ENCODE data around the gene TMEM255B.
"Not testable (repeated sequence)": the region's sequence is repeated elsewhere in the genome, so short reads cannot be mapped to it uniquely, and the experiment has no call there.

The TMEM255B gene

DNA sequence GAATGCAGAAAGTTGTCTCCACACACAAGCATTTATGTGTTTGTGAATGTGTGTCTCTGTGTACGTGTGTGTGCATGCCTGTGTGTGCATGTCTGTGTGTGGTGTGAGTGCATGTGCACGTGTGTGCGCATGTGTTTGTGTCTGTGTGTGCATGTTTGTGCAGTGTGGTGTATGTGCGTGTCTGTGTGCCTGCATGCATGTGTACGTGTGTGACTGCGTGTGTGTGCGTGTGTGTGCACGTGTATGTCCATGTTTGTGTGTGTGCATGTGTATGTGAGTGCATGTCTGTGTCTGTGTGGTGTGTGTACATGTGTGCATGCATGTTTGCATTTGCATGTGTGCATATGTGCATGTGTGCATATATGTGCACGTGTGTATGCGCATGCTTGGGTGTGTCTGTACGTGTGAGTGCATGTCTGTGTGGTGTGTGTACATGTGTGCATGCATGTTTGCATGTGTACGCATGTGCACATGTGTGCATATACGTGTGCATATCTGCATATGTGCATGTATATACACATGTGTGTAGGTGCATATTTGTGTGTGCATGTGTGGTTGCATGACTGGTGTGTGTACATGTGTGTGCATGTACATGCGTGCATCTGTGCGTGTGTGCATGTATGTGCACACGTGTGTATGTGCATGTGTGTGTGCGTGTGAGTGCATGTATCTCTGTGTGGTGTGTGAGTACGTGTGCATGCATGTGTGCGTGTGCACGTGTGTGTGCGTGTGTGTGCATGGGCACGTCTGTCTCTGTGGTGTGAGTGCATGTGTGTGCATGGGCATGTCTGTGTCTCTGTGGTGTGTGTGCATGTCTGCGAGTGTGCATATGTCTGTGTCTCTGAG, 8.2 kb upstream of the TMEM255B start:
- no peak for DNase-seq

DNA sequence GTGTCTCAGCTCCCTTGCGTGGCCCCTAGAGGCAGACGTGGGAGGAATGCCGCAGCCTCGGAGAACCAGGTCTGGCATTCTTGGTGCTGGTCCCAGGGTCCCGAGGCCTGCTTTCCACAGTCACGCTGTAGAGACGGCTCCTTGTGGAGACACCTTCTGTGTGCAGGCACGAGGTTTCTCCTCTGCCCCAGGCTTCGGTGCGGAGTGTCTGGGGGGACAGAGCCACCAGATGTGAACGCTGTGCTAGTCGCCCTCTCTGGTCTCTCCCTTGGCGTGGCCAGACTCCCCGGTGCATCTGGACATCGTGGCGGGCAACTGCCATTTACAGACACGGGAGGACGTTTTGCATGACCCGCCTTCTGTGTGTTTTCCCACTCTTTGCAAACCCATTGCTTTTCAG, 7.5 kb upstream of the TMEM255B start:
- DNase-seq, result no peak

DNA sequence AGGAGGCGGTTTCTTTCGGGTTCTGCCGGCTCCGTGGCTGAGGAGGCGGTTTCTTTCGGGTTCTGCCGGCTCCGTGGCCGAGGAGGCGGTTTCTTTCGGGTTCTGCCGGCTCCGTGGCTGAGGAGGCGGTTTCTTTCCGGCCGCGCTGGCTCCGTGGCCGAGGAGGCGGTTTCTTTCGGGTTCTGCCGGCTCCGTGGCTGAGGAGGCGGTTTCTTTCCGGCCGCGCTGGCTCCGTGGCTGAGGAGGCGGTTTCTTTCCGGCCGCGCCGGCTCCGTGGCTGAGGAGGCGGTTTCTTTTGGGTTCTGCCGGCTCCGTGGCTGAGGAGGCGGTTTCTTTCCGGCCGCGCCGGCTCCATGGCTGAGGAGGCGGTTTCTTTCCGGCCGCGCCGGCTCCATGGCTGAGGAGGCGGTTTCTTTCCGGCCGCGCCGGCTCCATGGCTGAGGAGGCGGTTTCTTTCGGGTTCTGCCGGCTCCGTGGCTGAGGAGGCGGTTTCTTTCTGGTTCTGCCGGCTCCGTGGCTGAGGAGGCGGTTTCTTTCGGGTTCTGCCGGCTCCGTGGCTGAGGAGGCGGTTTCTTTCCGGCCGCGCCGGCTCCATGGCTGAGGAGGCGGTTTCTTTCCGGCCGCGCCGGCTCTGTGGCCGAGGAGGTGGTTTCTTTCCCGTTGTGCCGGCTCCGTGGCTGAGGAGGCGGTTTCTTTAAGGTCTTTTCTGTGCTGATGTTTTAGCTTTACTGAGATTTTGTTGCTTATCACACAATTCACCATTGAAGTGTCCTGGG, 6.6 kb upstream of the TMEM255B start:
- not testable (repeated sequence) for DNase-seq

DNA sequence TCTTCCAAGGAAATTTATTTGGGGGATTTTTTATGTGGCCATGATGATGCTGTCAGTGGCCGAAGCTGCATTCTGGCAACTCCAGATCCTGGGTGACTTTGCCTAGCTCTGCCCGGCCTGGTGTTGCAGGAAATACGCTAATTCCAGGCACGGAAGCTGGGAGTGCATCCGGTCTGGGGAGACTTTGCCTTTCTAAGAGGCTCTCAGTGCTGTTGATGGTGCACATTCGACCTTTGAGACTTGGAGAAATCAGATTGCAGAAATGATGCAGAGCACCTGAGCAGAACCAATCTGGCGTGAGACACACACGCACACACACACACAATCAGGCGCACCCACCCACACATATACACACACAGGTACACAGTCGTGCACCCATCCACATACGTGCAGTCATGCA, 5.9 kb upstream of the TMEM255B start:
- no peak for DNase-seq

DNA sequence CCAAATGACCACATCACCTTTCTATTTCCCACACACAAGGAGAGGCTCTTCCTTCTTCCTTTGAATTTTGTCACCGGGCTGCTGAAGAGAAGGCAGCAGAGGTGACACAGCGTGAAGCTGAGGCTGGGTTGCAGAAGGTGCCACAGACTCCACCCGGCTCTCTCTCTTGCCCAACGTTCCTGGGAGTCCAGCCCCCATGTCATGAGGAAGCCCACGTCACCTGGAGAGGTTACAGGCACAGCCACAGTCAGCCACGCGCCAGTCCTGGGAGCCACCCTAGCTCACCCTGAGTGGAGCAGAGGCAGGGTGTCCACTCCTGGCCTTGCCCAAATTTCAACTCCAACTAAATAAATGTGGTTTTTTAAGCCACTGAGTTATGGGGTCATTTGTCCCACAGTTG, 4.8 kb upstream of the TMEM255B start:
- no peak for DNase-seq

DNA sequence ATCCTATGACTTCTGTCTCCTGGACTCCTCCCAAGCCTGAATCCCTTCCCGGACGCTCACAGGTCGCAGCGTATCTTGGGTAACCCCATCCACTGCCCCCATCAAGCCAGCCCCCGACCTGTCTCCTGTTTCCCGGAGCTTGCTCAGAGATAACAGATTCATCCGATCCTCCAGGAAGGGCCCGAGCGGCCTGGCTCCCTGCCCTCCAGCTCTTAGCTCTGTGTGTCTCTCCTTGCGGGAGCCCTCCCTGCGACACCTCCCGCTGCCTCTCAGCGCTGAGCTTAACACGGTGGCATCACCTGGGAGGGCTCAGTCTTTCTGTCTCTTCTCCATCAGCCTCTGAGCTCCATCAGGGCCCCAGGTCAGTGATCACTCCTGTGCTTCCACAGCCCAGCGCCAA, 4.3 kb upstream of the TMEM255B start:
- no peak for DNase-seq

DNA sequence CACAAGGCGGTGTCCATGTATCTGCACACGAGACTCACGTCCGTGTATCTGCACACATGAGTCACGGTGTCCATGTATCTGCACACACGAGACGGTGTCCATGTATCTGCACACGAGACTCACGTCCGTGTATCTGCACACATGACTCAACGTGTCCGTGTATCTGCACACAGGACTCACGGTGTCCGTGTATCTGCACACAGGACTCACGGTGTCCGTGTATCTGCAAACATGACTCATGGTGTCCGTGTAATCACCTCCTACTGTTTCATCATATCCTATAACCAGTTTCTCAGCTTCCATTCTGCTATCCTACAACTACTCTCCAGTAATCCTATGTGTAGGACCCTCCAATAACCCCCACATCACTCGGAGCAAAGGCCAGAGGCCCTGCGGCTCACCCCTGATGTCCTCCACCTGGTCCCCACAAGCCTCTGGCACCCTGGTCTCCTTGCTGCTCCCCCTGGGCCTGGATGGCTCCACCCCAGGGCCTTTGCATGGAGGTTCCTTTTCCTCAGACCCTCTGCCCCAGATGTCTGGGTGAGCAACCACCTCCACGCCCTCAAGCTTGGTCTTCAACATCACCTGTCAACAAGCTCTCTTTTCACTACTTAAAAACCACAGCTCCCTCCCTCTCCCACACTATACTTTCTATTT, 2.5 kb upstream of the TMEM255B start:
- DNase-seq, result no peak

DNA sequence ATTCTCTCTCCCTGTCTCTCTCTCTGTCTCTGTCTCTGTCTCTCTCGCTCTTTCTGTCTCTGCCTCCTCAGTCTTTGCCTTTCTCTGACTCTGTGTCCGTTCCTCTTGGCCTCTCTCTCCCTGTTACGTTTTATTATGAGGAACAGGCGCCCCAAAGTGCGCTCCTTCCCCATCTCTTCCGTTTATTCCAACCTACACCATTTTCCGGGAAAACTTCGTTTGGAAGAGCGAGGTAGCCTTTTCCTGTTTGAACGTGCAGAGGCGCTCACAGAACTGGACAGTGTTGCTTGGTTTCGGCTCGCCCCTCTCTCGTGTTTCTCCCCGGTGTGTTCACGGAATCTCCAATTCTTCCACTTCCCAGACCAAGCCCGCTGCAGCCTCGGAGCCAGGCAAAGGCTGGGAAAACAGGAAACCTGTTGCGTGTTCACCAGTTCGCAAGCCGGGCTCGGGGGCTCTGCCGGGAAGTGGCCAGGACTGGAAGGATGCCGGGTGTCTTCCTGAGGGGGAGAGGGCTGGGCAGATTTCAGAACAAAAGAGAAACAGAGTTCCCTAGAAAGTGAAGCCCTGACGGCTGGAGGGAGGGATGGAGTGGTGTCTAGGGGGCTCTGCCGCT, 605 bp downstream of the TMEM255B start:
- peak; percentile 54 for DNase-seq

DNA sequence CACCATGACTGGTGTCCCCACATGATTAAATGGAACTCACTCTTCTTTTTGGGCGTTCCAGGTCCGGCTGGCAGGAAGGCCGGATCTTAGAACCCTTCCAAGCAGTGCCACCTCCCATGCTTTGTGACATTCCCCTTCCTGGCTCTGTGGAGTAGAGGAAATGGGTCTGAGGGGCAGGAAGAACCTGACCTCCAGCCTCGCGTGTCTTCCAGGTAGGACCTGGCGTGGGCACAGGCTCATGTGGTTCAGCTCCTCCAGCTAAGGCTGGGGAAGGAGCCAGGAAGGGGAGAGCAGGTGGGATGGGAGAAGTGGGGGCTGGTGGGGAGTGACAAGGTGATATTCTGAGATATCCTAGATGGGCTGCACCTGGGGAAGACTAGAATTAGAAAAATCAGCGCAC, 2.1 kb downstream of the TMEM255B start:
- DNase-seq, result no peak

DNA sequence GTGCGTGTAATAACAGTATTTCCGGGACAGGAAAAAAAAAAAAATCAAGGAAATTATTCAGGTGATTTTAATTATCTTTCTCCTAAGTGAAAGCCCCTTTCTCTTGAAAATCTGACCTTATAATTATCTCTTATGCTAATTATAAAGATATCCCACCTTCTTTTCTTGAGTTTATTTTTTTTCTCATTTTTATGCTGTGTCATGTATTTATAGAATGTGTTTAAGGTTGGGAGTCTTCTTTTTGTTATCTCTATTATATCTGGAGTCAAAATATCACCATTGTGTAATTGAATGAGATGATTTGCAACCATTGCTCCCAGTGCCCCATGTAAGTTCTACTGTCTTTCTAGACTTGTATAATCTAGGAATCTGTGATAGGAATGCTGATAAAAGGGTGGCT, 3.0 kb downstream of the TMEM255B start:
- no peak for DNase-seq

DNA sequence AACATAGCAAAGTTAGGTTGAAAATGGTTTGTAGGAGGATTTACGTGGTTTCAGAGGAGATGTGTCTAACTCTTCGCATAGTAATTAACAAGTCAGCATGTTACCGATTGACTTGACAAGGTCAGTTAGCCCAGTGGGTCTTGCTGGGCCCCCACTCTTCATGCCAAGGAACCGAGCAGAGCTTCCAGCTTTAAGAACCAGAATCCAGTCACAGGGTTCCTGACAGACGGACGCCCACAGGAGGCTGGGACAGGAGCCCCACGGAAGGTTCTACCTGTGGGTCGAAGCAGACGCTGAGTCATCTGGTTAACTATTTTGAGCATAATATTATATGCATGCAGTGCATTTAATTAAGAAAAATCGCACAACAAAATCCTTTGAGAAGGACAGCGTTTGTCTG, 3.5 kb downstream of the TMEM255B start:
- no peak for DNase-seq

DNA sequence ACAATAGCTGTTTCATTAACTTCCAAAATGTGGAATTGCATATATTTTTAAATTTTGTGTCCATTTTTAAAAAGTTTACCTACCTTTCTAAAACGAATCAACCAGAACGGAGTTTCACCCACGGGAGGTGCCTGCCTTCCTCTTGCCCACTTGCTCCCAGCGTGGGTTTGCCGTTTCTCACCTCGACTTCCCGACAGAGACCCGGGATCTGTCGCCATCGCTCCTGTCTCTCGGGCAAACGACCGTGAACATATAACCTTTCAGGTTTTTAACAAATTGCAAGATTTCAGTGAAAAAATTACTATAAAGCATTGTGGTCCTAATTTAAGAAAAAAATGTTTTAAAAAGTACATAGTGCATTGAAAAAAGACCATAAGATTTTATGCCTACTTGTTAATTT, 4.2 kb downstream of the TMEM255B start:
- no peak for DNase-seq

DNA sequence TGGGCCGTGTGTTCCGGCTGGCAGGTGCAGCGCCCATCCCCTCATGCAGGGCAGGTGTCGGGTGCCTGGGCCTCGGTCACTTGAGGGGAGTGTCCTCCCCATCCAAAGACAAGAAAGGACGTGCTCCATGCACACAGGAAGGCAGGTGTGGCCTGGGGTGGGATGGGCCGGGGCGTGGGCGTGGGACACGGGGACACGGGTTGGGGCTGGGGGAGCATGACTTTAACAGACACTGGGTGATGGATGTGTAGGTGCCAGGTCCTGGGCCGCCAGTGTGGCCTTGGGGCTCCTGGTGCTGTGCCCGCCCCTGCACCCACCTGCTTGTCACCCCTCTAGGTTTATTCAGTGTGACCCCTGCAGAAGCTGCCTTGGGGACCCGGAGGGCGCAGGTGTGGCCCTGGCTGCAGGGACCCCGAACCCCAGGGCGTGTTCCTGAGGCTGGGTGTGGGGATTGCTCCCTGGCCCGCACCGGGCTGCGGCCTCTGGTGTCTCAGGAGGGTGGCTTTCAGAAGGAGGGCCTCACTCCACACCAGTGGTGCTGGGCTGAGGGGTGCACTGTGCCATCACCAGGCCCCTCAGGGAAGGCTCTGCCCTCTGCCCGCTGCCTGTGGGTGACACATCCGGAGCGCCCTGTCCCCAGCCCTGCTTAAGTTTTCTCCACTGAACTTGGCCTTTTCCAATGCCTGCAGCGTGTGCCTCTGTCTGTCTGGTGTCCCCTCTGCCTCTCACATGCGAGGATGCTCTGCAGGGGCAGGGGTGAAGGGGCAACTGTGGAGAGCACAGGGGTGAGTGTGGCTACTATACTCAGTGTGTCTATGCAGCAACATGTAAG, 5.2 kb downstream of the TMEM255B start:
- peak; percentile 16 for DNase-seq

DNA sequence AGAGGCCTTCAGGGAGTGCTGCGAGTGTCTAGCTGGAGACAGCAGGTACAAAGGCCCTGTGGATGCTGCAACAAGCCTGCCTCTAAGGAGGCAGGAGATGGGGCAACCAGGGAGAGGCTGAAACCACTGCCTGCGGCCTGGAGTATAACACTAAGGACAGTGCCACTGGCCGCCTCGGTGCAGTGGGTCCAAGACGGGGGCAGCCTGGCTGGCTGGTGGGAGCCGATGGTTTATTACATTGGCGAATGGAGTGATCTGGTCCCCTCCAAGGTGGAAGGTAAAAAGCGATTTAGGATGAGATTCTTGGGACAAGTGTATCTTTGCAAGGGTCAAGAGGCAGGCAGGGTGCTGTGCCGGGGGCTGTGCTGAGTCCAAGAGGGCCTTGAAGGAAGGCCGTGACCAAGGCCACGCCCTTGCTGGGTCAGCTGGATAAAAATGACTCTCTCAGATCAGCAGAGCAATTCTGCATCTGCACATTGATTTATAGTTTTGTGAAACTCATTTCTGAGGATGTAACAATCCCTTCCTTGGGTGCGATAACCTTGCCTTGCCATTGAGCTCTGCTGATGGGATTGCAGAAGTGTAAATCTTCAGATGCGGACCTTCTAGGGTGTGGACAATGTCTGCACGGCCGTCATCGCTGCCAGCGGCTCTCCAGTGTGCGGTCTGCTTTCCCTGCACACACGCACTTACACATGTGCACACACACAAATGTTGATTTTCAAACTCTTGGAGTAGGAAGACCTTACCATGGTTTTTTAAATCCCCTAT, 6.0 kb downstream of the TMEM255B start:
- DNase-seq, result no peak

DNA sequence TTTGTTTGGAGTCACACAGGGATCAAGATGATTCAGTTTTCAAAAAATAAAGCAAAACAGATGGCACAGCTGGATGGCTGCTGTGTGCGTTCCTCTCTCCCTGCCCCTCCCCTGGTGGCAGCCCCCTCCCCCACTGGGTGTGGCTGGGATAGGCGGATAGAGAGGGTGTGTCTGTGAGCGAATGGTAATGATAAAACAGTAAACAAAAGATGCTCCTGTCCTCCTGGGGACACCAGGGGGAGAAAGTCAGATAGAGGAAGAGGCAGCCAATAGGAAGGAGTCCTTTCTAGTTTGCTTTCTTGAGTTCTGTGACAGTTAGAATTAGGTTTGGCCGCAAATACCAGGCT, 6.5 kb downstream of the TMEM255B start:
- no peak for DNase-seq

DNA sequence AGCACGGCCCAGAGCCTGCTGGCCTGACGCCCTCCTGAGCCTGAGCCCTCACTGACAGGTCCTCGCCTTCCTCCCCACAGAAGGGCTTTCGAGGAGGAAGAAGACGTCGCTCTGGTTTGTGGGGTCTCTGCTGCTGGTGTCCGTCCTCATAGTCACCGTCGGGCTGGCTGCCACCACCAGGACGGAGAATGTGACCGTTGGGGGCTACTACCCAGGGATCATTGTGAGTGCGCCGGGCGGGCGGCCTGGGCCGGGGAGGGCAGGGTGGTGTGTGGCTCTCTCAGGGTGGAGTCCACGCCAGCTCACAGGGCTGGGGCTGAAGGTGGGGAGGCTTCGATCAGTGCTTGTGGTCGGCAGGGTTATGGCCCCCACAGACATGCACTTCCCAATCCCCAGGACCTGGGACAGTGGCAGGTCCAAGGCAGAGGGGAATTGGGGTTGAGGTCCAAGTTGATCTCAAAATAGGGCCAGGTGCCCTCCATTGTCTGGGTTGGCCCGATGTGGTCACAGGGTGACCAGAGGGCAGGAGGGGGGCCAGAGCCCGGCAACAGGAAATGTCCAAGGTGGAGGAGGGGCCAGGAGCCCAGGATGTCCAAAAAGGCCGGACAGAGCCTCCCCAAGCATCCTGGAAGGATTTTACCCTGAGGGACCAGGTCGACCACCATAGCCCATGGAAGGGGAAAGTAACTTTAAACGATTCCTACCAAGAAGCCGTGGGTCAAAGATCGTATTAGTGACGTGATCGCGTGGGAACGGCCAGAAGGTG, 7.2 kb downstream of the TMEM255B start:
- DNase-seq, result no peak

DNA sequence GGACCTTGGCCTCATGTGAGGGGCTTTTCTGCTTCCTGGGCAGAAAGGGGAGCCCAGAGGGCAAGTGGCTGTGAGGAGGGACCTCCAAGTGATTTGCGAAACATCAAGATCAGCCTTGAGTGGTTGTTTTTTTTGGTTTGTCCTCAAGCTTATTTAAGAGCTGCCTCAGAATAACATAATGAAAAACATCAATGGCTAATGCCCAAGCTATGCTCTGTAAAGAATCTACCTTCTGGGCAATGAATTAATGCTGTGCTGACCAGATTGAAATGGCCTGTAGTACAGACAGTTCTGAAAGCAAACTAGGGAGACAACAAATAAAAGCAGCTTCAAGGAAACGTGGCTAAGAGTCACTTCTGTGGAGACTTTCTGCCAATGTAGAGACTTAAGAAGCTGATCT, 8.3 kb downstream of the TMEM255B start:
- no peak for DNase-seq

DNA sequence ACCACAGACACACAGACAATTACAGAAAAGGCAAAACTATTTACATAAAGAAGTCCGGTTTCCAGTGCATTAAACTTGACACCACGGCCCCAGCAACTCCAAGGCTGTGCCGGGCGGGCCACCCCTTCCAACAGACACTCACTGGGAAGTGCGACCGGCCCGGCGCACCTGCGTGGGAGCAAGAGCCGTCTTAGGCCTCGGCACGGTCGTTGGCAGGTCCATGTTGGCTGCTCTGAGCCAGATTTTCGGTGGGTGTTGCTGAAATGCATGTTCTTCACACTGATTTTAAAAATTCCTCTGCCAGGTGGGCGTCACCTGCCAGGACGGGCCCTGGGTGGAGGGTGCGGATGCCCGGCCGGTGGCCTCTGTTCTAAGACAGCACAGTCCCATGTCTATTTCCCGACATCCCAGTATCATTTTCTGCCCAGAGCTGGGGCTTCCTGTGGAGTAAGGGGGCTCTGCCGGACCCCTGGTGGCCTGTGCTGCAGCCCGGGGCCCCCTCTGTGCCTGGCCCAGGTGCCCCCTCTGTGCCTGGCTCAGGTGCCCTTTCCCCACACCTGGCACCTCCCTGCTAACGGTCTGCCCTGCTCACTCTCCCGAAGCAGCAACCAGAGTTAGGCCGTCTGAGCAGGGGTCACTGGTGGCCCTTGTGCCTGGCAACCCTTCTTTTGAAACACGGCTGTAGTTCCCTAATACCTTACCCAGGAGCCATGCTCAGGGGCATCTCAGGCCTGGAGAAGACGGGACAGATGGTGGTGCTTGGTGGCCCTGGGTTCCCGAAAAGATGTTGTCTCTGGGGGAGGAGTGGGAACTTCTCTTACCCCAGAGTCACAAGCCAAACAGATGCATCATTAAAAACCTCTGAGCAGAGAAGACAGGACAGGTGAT, 9.2 kb downstream of the TMEM255B start:
- no peak for DNase-seq

DNA sequence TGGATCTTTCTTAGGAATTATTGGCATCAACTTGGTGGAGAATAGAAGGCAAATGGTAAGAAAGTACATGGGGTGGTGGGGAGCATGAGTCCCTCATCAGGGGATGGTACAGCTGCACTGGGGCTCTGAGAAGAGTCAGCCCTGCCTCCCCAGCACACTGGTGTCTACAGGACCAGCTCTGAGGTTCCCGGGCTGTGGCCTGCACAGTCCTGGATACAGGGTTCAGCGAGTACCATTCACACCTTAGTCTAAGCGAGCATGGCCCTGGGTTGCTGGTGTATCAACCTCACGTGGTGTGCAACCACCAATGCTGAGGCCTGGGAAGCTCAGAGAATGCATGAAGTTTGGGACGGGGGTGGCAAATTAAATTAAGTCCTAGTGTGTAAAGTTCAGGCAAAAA, 10.1 kb downstream of the TMEM255B start:
- no peak for DNase-seq

DNA sequence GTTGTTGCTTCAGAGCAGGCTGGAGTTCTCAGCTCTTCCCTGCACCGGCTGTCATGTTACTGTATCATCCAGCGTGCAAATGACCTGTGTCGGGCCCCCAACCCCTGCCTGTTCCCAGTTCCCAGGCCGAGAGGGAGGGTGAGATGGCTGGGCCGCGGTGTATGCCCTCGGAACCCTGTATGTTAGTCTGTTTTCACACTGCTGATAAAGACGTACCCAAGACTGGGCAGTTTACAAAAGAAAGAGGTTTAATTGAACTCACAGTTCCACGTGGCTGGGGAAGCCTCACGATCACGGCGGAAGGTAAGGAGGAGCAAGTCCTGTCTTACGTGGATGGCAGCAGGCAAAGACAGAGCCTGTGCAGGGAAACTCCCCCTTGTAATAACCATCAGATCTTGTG, 10.9 kb downstream of the TMEM255B start:
- DNase-seq, result no peak
